Subcutaneous adipose tissue (tissue), 4 donors: ENCODE measurements around the gene TET2. TPM values are rescaled to one million over a fixed set of nuclear protein-coding genes. Genes with fewer than 3 reads are reported as not detected.

Experiments
- total RNA-seq, 4 donors: library from RNA; depleted of rRNA; stranded (reverse); fragments of >200 nt; gene quantifications; one replicate each; pipeline ENCODE4 v1.1.0, GENCODE V29; 2016
- TF ChIP-seq, protein P1 (sequence below): fragments of 450-650 bp; IDR thresholded peaks from one replicate; pipeline ENCODE4 v1.5.1; 2016; ENCODE audit warnings: low read depth, mild to moderate bottlenecking, control low read depth, antibody characterized with exemption, moderate library complexity

TET2 gene
- total RNA-seq, 4 donors from 2014 or later: 20.5 to 35.4 (median 25.3) TPM

DNA sequence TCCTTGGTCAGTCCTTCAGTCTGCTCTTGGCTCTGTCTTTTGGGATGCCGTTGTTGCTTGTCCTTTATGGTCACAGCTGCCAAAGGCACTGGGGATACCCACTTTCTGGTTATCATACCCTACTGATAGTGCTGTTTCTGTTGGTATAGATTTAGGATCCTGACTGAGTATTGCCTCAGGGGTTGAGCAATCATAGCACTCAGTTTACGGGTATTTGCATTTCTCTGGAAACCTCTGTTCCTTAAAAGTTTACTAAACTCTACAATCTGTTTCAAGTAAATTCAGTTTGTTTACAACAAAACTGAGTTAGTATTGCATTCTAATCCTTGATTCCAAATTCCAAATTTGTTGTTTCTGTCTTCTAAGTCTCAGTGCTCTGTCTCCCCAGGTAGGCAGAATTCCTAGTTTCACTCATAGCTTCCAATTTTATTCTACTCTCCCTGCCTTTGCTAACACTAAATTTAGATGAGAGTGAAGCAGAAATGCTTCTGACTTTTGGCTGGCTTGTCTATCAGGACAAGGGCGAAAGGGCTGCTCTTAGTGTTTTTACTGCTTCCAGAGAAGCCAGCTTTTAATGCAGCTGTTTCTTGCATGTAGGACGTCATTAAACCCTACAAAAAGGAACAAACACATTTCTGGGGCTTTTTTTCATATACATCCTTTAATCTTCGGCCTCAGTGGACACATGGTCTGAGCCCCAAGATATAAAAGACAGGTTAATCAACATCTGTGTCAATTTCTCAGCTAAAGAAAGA is 17.2 kb upstream of the TET2 start:
- TF ChIP-seq, protein P1, sequence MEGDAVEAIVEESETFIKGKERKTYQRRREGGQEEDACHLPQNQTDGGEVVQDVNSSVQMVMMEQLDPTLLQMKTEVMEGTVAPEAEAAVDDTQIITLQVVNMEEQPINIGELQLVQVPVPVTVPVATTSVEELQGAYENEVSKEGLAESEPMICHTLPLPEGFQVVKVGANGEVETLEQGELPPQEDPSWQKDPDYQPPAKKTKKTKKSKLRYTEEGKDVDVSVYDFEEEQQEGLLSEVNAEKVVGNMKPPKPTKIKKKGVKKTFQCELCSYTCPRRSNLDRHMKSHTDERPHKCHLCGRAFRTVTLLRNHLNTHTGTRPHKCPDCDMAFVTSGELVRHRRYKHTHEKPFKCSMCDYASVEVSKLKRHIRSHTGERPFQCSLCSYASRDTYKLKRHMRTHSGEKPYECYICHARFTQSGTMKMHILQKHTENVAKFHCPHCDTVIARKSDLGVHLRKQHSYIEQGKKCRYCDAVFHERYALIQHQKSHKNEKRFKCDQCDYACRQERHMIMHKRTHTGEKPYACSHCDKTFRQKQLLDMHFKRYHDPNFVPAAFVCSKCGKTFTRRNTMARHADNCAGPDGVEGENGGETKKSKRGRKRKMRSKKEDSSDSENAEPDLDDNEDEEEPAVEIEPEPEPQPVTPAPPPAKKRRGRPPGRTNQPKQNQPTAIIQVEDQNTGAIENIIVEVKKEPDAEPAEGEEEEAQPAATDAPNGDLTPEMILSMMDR: no peak

DNA sequence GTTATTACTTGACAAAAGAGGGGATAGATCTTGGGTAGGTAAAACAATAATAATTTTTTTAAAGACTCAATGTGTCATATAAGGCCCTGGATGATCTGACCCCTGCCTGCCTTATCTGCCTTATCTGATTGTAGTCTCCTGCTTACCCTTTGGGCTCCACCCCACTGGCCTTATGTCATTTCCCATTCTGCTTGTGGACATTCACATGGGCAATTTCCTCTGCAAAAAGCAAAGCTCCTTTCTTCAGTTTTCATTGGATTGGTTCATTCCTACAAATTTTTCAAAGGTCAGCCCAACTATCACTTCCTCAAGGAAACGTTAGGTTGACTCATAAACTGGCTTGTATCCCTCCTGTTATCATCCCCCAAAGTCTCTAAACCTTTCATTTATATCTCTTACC is 15.7 kb upstream of the TET2 start:
- TF ChIP-seq, protein P1: no peak

DNA sequence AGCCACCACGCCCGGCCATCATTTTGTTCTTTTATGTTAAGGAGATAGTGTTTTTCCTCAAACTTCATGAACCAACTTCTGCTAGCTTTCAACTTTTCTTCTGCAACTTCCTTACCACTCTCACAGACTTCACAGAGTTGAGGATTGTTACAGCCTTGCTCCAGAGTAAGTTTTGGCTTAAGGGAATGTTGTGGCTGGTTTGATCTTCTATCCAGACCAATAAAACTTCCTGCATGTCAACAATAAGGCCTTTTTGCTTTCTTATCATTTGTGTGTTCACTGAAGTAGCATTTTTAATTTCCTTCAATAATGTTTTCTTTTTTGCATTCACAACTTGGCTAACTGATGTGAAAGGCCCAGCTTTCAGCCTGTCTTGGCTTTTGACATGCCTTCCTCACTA is 12.7 kb upstream of the TET2 start:
- TF ChIP-seq, protein P1: no peak

DNA sequence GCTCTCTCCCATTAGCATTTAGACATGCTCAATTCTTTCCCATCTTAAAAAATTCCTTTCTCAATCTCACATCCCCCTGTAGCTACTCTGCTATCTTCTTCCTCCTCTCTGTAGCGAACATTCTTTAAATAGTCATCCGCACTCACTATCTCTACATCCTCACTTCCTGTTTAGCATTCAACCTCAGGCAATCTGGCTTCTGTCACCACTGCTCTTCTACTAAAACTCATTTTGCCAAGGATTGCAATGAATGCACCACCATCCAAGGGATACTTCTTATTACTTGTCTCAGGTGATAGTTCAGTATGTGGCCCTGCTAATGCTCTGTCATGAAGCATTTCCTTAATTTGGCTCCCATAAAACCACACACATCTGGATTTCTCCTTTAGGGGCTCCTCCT is 10.9 kb upstream of the TET2 start:
- TF ChIP-seq, protein P1: no peak

DNA sequence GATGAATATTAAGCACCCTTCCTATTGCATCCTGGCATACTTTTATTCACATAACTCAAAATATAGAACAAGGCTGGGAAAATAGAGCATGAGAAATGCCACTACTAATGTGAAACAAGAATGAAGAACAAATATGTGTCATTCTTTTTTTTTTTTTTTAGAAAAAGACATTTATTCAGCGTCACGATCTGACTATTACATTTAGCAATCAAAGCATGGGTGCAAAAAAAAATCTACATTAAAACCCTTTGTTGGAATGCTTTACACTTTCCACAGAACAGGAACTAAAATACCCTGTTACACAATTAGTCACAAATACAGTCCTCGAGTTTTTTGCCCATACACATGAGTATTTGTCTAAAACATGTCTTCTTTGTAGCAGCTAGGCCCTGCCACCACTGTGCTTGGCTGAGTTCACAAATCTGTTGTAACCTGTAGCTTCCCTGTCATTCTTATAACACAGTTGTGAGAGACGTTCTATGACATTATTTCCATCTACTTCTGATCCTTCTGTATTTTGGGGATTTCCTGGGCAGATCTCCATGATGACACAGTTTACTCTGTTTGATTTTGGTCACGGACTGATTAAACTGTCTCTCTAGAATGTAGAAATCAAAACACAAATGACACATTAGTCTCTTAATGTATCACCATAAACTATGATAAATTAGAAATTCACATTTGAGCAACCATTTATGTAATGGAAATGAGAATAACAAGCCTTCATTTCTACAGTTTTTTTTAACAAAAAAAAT is 9.4 kb upstream of the TET2 start:
- TF ChIP-seq, protein P1: no peak

DNA sequence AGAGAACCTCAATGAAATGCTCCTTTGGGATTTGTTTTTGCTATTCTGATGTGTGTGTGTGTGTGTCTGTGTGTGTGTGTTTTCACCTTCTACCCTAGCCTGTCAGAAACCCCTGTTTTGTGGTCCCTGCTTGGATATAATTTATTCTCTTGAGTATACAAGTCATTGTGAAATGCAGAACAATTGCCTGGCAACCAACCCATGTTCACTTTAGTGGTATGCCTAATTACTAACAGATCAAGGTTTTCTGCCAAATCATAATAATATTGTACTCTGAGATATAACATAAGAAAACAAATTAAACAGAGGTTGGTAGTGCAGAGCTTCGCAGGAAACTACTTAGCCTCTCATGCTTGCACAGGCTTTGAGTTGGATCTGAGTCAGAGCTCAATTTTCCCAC is 7.0 kb upstream of the TET2 start:
- TF ChIP-seq, protein P1: no peak

DNA sequence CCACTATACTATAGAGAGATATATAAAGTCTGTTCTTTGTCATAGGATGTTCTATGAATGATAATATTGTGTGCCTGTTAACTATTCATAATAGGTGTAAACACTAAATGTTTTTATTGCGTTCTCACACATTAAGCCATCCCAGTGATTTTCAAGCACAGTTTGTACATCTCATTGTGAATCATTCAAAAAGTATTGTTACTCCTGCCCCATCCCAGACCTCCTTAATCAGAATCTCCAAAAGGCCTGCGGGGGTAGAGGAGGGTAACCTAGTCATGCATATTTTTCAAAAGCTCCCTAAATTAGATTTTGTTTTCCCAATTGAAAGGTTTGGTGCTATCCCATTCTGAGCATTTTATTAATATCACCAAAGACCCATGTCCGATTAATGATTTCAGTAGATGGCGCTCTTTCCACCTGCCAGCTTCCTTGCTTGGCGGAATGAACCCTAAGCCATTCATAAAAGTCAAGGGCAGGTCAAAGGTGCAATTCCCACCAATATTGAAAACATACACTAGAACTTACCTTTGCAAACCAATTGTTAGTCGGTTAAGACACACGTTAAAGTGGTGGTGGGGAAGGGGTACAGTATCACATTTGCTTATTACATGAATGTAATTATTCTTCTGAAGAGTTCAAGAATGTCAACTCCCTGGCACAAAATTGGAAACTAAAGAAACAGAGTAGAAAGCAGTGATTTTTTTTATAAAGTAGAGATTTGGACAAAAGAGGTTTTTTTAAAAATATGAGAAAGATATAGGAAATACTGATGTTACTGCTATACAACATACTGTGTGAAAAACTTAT is 5.8 kb upstream of the TET2 start:
- TF ChIP-seq, protein P1: no peak
